Measurements from ENCODE around the gene YWHAE.
A peak's percentile ranks its signal among the peaks of the same experiment; 100 is the strongest.
"Not testable (repeated sequence)": the region's sequence is repeated elsewhere in the genome, so short reads cannot be mapped to it uniquely, and the experiment has no call there.

Gene YWHAE

DNA sequence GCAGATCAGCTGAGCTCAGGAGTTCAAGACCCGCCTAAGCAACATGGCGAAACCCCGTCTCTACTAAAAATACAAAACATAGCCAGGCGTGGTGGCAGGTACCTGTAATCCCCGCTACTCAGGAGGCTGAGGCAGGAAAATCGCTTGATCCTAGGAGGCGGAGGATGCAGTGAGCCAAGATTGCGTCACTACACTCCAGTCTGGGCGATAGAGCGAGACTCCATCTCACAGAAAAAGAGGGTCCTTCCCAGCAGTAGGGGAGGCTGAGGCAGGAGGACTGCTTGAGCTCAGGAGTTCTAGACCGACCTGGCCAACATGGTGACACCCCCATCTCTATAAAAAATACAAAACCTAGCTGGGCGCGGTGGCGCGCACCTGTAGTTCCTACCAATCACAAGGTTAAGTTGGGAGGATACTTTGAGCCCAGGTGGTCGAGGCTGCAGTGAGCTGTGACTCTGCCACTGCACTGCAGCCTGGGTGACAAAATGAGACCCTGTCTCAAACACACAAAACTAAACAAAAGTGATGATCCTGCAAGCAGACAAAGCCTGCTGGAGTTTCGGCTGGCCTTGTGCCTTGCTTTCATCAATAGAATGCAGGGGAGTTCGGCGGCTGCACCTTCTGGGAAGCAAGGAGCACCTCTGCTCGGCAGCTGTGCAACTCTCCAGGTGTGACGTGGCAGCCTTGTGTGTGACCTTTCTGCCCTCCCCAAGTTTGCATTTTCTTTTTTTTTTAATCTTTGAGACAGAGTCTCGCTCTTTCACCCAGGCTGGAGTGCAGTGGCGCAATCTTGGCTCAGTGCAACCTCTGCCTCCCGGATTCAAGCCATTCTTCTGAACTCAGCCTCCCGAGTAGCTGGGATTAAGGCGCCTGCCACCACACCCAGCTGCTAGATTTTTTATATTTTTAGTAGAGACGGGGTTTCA, 12.4 kb upstream of the YWHAE start:
- DNase-seq, result no peak

DNA sequence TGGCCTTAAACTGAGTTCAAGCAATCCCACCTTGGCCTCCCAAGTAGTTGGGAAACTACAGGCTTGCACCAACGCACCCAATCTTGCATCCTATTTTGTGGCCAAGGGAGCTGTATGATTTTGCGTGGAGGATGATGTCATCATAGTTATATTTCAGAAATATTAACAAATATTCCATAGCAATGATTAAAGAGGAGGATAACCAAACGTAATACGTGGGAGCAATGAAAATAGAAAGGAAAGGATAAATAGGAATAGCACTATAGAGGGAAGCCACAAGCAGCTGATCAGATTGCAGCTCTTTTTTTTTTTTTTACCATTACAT, 2.2 kb upstream of the YWHAE start:
- DNase-seq, result no peak

DNA sequence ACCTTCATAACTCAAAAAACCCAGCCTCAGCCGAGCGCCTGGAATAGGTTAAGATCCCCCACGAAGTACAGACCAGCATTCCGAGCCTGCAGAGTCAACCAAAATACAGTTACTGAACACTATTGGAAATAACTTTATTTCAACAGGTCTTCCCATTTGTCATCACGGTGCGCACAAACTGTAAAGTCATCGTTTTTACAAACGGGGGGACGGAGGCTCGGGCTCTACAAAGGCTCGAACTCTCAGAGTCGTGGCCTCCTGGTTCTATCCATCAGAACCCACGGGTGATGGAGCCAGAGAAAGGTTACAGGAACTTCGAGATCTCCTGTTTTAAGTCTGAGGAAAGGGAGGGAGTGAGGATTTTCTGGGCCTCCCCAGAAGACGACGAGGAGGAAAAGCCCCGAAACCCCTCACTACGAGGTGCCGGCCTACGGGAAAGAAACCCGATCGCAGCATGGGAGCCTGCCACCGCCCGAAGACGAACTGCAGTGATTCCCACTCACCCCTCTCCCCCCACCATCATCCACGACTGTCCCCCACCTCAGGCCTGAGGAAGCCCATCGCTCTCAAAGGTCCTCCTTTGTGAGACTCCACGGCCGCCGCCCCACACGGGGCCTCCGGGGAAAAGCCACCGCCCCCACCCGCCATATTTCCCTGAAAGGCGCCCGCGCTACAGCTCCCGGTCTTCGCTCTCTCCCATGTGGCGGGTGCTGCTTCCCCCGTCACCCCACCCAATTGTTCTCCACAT, 917 bp downstream of the YWHAE start:
- DNase-seq, result peak; percentile 54

DNA sequence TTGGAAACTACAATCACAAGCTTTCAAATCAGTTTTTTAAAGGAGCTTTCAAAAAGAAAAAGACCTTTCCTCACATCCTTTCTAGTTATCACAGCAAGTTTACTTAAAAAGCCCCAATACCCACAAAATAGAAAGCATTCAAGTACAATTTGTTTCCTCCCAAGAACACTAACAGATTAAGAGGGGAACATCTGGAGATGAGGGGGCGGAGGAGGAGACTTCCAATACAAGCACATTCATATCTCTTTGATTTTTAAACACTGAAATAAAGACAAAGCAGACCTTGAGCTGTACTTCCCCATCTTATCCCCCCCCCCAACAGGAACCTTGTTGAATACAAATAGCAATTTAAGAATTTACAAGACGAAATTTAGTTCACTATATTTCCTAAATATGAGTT, 2.0 kb downstream of the YWHAE start:
- DNase-seq, result peak; percentile 19

DNA sequence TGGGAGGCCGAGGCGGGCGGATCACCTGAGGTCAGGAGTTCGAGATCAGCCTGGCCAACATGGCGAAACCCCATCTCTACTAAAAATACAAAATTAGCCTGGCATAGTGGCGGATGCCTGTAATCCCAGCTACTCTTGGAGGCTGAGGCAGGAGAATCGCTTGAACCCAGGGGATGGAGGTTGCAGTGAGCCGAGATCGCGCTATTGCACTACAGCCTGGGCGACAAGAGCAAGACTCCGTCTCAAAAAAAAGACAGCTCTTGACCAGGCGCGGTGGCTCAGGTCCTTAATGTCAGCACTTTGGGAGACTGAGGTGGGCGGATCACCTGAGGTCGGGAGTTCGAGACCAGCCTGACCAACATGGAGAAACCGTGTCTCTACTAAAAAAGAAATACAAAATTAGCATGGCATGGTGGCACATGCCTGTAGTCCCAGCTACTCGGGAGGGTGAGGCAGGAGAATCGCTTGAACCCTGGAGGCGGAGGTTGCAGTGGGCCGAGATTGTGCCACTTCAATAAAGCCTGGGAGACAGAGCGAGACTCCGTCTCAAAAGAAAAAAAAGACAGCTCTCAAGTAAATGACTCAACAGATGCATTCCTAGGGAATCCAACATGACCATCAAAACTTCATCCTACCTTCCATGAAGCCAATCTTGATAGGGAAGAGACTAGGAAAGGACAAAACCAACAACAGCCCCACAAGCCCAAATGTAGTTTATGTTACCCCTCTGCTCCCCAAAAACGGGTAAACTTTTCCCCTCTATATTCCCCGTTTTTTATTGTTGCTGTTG, 4.0 kb downstream of the YWHAE start:
- not testable (repeated sequence) for DNase-seq

DNA sequence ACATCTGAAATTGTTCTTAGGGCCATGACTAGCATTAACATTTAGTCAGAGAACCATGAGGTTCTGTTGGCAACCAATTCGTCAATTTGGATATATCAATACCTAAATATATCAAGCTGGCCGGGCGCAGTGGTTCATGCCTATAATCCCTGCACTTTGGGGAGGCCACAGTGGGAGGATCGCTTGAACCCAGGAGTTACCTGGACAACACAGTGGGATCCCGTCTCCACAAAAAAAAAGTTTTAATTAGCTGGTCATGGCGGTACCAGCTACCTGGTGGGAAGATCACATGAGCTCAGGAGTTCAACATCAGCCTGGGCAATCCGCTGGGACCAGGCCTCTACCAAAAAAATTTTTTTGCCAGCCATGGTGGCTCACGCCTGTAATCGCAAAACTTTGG, 8.4 kb downstream of the YWHAE start:
- DNase-seq, result no peak

DNA sequence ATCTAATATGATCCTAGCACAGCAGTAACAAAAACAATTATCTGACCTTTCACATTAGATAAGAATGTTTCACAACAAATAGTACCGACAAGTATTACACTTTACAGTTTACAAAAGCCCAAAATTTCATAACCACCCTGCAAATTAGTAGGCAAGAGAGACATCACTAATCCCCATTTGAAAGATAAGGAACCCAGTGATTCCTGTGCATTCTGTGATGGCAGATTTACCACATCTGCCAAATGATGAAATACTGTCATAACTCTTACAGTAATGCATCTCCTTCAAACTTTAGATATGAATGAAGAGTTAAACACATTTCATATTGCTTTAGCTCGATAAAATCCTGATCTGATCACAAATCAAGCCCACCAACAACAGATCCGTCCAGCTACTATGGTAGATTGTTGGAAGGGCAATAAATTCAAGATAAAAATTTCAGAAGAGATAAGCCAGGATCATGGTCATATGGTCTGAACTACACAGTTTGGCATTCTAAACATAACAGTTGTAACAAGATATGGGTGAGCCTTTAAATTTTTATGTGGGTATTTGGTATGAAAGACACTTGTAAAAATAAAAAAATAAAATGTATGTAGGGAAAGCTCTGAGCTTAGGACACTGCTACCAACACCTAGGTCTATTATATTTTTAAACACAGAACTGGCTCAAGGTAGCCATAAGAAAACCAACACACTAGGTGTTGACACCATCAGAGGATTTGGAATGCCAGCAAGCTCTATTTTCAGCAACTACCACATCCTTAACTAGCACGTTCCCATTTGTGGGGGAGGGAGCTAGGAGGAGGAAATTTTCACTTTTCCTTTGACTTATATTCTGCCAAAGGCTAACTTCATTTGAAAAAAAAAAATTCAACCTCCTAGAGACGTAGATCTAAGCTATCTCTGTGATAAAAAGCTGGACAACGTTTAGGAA, 9.3 kb downstream of the YWHAE start:
- peak; percentile 71 for DNase-seq

DNA sequence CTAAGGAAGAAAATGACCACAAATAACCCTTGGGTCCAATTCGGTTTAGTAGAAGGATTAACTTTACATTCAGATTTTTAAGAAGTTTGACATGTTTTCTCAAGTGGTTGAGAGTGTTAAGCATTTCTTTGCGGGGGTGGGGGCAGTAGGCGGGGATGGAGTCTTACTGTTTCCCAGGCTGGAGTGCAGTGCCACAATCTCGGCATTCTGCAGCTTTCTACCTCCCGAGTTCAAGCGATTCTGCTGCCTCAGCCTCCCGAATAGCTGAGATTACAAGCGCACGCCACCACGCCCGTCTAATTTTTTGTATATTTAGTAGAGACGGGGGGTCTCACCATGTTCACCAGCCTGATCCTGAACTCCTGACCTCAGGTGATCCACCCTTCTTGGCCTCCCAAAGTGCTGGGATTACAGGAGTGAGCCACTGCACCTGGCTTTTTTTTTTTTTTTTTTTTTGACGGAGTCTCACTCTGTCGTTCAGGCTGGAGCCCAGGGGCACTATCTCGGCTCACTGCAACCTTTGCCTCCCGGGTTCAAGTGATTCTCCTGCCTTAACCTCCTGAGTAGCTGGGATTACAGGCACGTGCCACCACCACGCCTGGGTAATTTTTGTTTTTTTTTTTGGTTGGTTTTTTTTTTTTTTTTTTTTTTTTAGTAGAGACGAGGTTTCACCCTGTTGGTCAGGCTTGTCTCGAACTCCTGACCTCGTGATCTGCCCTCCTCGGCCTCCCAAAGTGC, 12.4 kb downstream of the YWHAE start:
- DNase-seq, result not testable (repeated sequence)

DNA sequence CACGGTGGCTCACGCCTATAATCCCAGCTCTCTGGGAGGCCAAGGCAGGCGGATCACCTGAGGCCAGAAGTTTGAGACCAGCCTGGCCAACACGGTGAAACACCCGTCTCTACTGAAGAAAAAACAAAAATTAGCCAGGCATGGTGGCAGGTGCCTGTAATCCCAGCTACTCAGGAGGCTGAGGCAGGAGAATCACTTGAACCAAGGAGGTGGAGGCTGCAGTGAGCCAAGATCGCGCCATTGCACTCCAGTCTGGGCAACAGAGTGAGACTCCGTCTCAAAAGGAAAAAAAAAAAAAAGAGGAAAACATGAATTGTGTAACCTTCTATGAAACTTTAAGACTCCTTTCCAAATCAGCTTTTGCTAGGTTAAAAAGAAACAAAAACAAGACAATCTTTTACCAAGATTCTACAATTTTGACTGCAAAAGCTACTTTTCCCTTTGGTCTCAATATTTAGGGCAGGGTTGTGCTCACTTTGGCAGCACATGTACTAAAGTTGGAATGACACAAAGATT, 13.3 kb downstream of the YWHAE start:
- not testable (repeated sequence) for DNase-seq

DNA sequence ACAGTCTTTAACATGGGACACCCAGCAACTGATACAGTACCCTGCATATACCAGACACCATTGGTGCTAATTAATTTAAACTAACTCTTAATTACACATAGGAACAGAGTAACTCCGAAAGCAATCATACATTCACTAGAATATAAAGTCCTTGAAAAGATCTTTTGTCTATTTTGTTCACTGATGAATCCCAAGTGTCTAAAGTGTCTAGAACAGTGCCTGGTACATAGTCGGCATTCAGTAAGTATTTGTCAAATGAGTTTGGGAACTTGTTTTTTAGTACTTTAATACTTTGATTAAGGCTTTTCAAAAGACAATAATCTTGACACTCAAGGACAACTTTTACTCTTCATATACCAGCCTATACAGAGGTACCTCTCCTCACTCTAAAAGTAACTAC, 13.8 kb downstream of the YWHAE start:
- DNase-seq, result no peak

DNA sequence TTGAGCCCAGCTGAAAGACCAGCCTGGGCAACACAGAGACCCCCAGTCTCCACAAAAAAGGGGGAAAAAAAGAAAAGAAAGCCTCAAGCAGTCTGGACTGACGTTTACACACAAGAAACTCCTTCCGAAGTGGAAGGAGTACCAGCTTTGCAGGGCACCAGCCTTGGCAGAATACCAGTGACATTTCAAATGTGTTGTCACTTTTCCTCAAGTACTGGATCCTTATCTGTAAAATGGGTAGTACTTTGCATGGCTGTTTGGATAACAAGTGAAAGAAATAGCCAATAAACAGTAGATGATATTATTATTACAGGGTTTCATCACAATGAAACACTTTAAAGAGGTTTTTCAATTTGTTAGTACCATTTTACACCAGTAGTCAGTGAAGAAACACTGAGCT, 14.2 kb downstream of the YWHAE start:
- DNase-seq, result no peak

DNA sequence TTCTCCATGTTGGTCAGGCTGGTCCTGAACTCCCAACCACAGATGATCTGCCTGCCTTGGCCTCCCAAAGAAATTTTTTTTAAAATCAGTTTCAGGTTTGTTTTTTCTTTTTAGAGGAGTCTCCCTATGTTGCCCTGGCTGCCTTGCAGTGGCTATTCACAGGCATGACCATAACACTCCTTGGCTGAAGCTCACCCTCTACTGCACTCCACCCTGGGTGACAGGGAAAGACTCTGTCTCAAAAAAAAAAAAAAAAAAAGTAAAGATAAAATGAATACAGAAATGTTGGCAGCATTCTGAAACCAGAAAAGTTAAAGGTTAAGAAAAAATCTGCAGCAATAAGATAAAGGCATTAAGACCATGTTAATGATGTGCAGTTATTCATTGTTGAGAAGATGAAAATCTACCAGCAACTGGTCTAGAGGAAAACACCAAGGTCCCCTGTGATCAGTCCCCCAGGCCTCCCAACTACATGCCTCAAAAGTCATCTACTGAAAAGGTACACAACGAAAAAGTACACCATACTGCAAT, 15.1 kb downstream of the YWHAE start:
- DNase-seq, result no peak

DNA sequence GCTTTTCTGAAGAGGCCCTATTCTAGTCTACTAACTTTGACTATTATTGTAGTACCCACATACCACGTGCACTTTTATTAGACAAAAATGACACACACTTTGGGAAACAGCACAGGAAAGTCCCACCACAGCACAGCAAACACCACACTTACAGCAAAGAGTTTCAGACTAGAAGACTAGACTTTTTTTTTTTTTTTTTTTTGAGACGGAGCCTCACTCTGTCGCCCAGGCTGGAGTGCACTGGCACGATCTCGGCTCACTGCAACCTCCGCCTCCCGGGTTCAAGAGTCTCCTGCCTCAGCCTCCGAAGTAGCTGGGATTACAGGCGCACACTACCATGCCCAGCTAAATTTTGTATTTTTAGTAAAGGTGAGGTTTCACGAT, 20.1 kb downstream of the YWHAE start:
- DNase-seq, result no peak

DNA sequence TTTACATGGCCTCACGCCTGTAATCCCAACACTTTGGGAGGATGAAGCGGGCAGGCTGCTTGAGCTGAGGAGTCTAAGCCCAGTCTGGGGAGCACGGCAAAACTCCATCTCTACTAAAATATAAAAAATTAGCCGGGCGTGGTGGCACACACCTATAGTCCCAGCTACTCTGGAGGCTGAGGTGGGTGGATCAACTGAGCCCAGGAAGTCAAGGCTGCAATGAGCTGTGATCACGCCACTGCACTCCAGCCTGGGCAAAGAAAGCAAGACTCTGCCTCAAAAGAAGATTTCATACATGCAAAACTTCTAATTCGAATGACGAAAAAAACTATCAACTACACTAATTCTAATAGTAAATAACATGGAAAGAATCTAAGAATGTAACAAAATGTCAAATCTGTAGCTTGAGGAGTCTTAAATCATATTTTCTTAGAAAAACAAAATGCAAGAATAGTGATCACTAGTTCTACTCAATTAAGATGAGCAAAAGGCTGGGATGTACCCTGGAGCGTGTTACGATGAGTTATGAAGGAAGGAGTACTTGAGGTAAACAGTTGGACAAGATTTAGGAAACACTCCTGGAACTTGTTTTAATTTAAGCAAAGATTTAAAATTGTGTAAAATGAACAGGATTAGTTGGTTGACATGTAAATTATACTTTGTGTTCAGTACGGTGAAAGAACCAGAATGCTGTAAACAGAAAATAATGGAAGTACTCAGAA, 20.7 kb downstream of the YWHAE start:
- no peak for DNase-seq

DNA sequence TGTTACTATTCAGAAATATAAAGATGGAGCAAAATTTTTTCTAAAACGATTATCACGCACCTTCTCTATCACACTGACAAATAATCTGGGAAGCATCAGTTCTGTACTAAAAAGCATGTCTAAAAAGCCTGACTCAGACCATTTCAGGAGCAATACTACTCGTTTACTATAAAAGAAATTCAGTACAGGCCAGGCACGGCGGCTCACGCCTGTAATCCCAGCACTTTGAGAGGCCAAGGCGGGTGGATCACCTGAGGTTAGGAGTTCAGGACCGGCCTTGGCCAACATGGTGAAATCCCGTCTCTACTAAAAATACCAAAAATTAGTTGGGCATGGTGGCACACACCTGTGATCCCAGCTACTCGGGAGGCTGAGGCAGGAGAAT, 21.6 kb downstream of the YWHAE start:
- DNase-seq, result not testable (repeated sequence)

DNA sequence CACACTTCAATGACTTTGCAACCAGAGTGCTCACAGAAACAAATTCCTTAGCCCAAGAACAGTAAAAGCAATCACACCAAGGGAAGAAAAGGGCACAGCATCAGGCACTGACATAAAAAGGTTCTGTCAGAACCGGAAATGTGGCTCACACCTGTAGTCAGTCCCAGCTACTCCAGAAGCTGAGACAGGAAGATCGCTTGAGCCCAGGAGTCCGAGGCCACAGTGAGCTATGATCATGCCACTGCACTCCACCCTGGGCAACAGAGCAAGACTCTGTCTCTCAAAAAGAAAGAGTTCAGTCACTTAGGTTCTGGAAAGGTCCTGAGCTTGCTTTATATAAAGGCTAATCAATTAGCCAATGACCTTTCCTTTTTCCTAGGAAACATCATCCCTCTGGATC, 22.7 kb downstream of the YWHAE start:
- no peak for DNase-seq

DNA sequence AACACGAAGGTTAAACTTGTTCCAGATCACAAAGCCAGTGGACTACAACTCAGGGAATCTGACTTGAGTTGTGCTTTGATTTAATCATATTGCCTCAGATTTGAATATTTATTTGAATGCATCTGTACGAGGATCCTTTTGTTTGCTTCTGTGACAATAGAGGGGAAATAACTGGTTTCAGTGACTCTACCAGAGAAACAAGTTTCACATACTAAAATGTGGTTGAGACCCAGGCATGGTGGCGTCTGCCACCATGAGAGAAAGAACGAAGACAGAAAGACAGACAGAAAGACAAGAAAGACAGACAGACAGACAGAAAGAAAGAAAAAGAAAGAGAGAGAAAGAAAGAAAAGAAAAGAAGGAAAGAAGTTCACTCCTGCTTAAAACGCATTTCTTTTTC, 24.0 kb downstream of the YWHAE start:
- DNase-seq, result no peak

DNA sequence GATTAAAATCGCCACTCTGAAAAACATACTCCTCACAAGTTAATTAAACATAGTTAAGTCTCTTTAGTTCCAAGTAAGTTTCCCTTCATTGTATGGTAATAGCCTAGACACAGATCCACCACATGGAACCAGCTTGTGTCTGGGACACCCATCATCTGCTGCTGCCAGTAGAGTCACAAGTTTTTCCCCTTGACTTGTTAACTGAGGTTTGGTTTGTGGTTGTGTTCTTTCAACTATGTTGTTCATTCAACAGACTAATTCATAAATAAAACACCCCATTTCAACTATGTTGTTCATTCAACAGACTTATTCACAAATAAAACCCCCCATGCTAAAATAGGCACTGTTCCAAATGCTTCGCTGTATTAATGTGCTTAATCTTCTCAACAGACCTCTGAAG, 24.4 kb downstream of the YWHAE start:
- DNase-seq, result no peak

DNA sequence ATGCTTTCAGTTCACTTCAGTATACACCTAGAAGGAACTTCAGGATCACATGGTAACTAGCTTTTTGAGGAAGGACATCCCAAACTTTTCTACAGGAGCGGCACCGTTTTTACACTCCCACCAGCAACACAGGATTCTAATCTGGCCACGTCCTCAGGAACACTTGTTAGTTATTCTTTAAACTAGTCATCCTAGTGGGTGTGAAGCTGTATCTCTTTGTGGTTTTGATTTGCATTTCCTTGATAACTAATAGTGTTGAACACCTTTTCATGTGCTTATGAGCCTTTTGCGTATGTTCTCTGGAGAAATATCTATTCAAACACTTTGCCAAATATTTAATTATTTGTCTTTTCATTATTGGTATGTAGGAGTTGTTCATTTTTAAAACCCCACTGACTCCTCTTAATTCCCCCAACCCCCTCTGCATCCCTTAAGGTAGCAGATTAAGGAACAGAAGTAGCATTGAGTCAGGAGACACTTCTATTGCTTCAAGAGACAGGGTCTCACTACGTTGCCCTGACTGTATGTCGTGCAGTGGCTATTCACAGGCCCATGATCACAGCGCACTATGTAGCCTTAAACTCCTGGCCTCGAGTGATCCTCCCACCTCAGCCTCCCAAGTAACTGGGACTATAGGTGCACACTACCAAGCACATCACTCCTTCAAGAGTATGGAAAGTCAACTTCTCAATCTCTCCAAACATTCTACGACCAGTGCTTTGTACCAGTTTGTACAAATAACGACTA, 25.4 kb downstream of the YWHAE start:
- no peak for DNase-seq

All from OCI-M1 (cell line).